Karpas-422 (cell line): ENCODE measurements around the gene PTAR1. TPM values are rescaled to one million over a fixed set of nuclear protein-coding genes. Genes with fewer than 3 reads are reported as not detected.
"Not testable (repeated sequence)": the region's sequence is repeated elsewhere in the genome, so short reads cannot be mapped to it uniquely, and the experiment has no call there.

Source experiments
- DNase-seq: peaks from one replicate; pipeline ENCODE4 v3.0.0-alpha.2; 2015
- H2AFZ ChIP-seq: fragments of 200-600 bp; sonication (generic); 2 replicates; pipeline ENCODE4 v1.6.1; 2014; ENCODE audit warnings: antibody characterized with exemption, low read length, mixed read lengths
- H3K27ac ChIP-seq: fragments of 200-600 bp; sonication (generic); 2 replicates; pipeline ENCODE4 v1.5.1; 2014; ENCODE audit warnings: mild to moderate bottlenecking, low read length, moderate library complexity
- H3K27me3 ChIP-seq: fragments of 200-600 bp; sonication (generic); 2 replicates; pipeline ENCODE4 v1.6.1; 2014; ENCODE audit warnings: low read length, mixed read lengths
- H3K36me3 ChIP-seq: fragments of 200-600 bp; sonication (generic); 2 replicates; pipeline ENCODE4 v1.6.1; 2014; ENCODE audit warnings: low read length, mixed read lengths; ENCODE audit not compliant: insufficient read depth
- H3K4me1 ChIP-seq: fragments of 200-600 bp; sonication (generic); 2 replicates; pipeline ENCODE4 v1.6.1; 2014; ENCODE audit warnings: mild to moderate bottlenecking, low read length, mixed read lengths
- H3K4me2 ChIP-seq: fragments of 200-600 bp; sonication (generic); 2 replicates; pipeline ENCODE4 v1.6.1; 2014; ENCODE audit warnings: low read length, low read depth, mild to moderate bottlenecking; ENCODE audit not compliant: poor library complexity, severe bottlenecking
- H3K4me3 ChIP-seq: fragments of 200-600 bp; sonication (generic); 2 replicates; pipeline ENCODE4 v1.5.1; 2014; ENCODE audit warnings: mild to moderate bottlenecking, antibody characterized with exemption, low read length, mixed read lengths
- H3K79me2 ChIP-seq: fragments of 200-600 bp; sonication (generic); 2 replicates; pipeline ENCODE4 v1.6.1; 2014; ENCODE audit warnings: mild to moderate bottlenecking, low read length, mixed read lengths
- H3K9ac ChIP-seq: fragments of 200-600 bp; sonication (generic); 2 replicates; pipeline ENCODE4 v1.6.0; 2014; ENCODE audit warnings: low read length
- H3K9me2 ChIP-seq: fragments of 200-600 bp; sonication (generic), shearing (Covaris generic); replicated peaks from 2 replicates; pipeline ENCODE4 v1.6.0; 2014; ENCODE audit warnings: mild to moderate bottlenecking, low read length, moderate library complexity; ENCODE audit not compliant: insufficient read depth
- H3K9me3 ChIP-seq: fragments of 300-700, 200-600 bp; sonication (generic); 2 replicates; pipeline ENCODE4 v1.6.1; 2014; ENCODE audit warnings: low read length, mixed read lengths
- H4K20me1 ChIP-seq: fragments of 200-600 bp; sonication (generic); 2 replicates; pipeline ENCODE4 v1.6.1; 2014; ENCODE audit warnings: mild to moderate bottlenecking, antibody characterized with exemption, low read length, low read depth; ENCODE audit not compliant: insufficient read depth
- total RNA-seq: library from RNA; depleted of rRNA; stranded (reverse); fragments of >200 nt; shearing (Covaris generic); gene quantifications from 2 replicates; pipeline ENCODE4 v1.2.3, GENCODE V29; 2014; ENCODE audit warnings: low replicate concordance

The PTAR1 gene
- total RNA-seq, 1 experiment from 2014 or later = 73.1 TPM

- H3K79me2 ChIP-seq = no peaks in the 10 kb centered on the region
Observed at GRCh38 chr9:69797675-69798074, 37.9 kb upstream of the PTAR1 start.

GRCh38 chr9:69794356-69794755 lies 34.5 kb upstream of the PTAR1 start:
- no peak overlapping the region for H2AFZ ChIP-seq

More at GRCh38 chr9:69797675-69798074, 37.9 kb upstream of the PTAR1 start:
- Histone ChIP-seq H2AFZ (no peak overlapping the region), H3K9me3 (no peaks in the 10 kb centered on the region), H4K20me1 (no peaks in the 10 kb centered on the region), H3K9ac (no peak overlapping the region), H3K4me3 (no peak overlapping the region), H3K36me3 (no peaks in the 10 kb centered on the region), H3K27ac (no peak overlapping the region), H3K27me3 (no peaks in the 10 kb centered on the region), H3K4me1 (no peaks in the 10 kb centered on the region), H3K4me2 (no peak overlapping the region), H3K9me2 (no peaks in the 10 kb centered on the region)
- no peak for DNase-seq

GRCh38 chr9:69785757-69786156 lies 25.9 kb upstream of the PTAR1 start:
- Histone ChIP-seq H3K27me3 (no peaks in the 10 kb centered on the region; the same call in 1 of the 2 replicates), H3K4me2 (no peak overlapping the region), H3K4me3 (no peak overlapping the region), H3K9me3 (no peaks in the 10 kb centered on the region), H3K9ac (no peak overlapping the region), H2AFZ (no peak overlapping the region), H3K36me3 (no peaks in the 10 kb centered on the region), H3K27ac (no peak overlapping the region), H3K4me1 (no peaks in the 10 kb centered on the region), H3K9me2 (no peaks in the 10 kb centered on the region), H4K20me1 (no peaks in the 10 kb centered on the region), H3K79me2 (no peaks in the 10 kb centered on the region)
- DNase-seq = no peak

More at GRCh38 chr9:69794356-69794755, 34.5 kb upstream of the PTAR1 start:
- Histone ChIP-seq H4K20me1 (no peaks in the 10 kb centered on the region), H3K9me3 (no peaks in the 10 kb centered on the region), H3K36me3 (no peaks in the 10 kb centered on the region), H3K9ac (no peak overlapping the region), H3K9me2 (no peaks in the 10 kb centered on the region), H3K27ac (no peak overlapping the region), H3K4me3 (no peak overlapping the region), H3K79me2 (no peaks in the 10 kb centered on the region), H3K4me2 (no peak overlapping the region), H3K27me3 (no peaks in the 10 kb centered on the region), H3K4me1 (no peaks in the 10 kb centered on the region)
- DNase-seq = no peak

- H3K9me3 ChIP-seq = no peaks in the 10 kb centered on the region
- H3K27me3 ChIP-seq = no peaks in the 10 kb centered on the region
- H3K79me2 ChIP-seq = no peaks in the 10 kb centered on the region
- H3K9ac ChIP-seq = no peak overlapping the region
- no peak overlapping the region for H3K4me3 ChIP-seq
- H3K27ac ChIP-seq = no peak overlapping the region
- H4K20me1 ChIP-seq = no peaks in the 10 kb centered on the region
- no peaks in the 10 kb centered on the region for H3K36me3 ChIP-seq
- no peaks in the 10 kb centered on the region for H3K4me1 ChIP-seq
- H3K9me2 ChIP-seq = no peaks in the 10 kb centered on the region
- H3K4me2 ChIP-seq = no peak overlapping the region
- DNase-seq = no peak
- H2AFZ ChIP-seq = no peak overlapping the region
Observed at GRCh38 chr9:69773258-69773657, 13.4 kb upstream of the PTAR1 start.

- no peak for DNase-seq
- no peak overlapping the region for H2AFZ ChIP-seq
- no peaks in the 10 kb centered on the region for H3K27me3 ChIP-seq
- H3K9me3 ChIP-seq = no peaks in the 10 kb centered on the region
- no peaks in the 10 kb centered on the region for H3K9me2 ChIP-seq
- no peak overlapping the region for H3K9ac ChIP-seq
- H3K4me2 ChIP-seq = no peak overlapping the region
- H3K4me3 ChIP-seq = no peak overlapping the region
- H3K36me3 ChIP-seq = no peaks in the 10 kb centered on the region
- no peaks in the 10 kb centered on the region for H3K4me1 ChIP-seq
- H4K20me1 ChIP-seq = no peaks in the 10 kb centered on the region
- H3K79me2 ChIP-seq = no peaks in the 10 kb centered on the region
- no peak overlapping the region for H3K27ac ChIP-seq
Observed at GRCh38 chr9:69771775-69772418, 12.1 kb upstream of the PTAR1 start.

GRCh38 chr9:69768716-69769115 lies 8.9 kb upstream of the PTAR1 start:
- Histone ChIP-seq H3K27ac (no peak overlapping the region), H3K4me3 (no peak overlapping the region), H3K4me1 (no peaks in the 10 kb centered on the region), H3K9me3 (no peaks in the 10 kb centered on the region), H3K36me3 (no peaks in the 10 kb centered on the region), H4K20me1 (no peaks in the 10 kb centered on the region), H3K9ac (no peak overlapping the region), H3K79me2 (no peaks in the 10 kb centered on the region), H3K27me3 (no peaks in the 10 kb centered on the region), H3K9me2 (no peaks in the 10 kb centered on the region), H2AFZ (no peak overlapping the region), H3K4me2 (no peak overlapping the region)
- no peak for DNase-seq

GRCh38 chr9:69768101-69768500 lies 8.3 kb upstream of the PTAR1 start:
- Histone ChIP-seq H3K27ac (no peak overlapping the region), H3K4me2 (no peak overlapping the region), H2AFZ (no peak overlapping the region), H3K4me1 (no peaks in the 10 kb centered on the region), H3K79me2 (no peaks in the 10 kb centered on the region), H4K20me1 (no peaks in the 10 kb centered on the region), H3K36me3 (no peaks in the 10 kb centered on the region), H3K9ac (no peak overlapping the region), H3K9me2 (no peaks in the 10 kb centered on the region), H3K4me3 (no peak overlapping the region), H3K27me3 (no peaks in the 10 kb centered on the region), H3K9me3 (no peaks in the 10 kb centered on the region)
- no peak for DNase-seq

- not testable (repeated sequence) for H3K27me3 ChIP-seq, H3K4me2 ChIP-seq, H3K4me1 ChIP-seq, H3K9me2 ChIP-seq, H2AFZ ChIP-seq, H4K20me1 ChIP-seq, DNase-seq, H3K9ac ChIP-seq, H3K79me2 ChIP-seq, H3K27ac ChIP-seq, H3K9me3 ChIP-seq, H3K36me3 ChIP-seq, H3K4me3 ChIP-seq
Observed at GRCh38 chr9:69763862-69764261, 4.1 kb upstream of the PTAR1 start.
